ENCODE results near the gene ZNF273.

Gene ZNF273

GRCh38 chr7:64884085-64884912 lies 18.8 kb upstream of the ZNF273 start:
- H3K79me2 ChIP-seq (ENCODE audit: insufficient read depth, low read length) = no peaks in the 10 kb centered on the region
- H3K9me2 ChIP-seq (ENCODE audit: low read depth, low read length) = no peaks in the 10 kb centered on the region
- H3K4me3 ChIP-seq (ENCODE audit: low read depth, low read length, poor library complexity, severe bottlenecking) = no peak overlapping the region
- H3K9me3 ChIP-seq (ENCODE audit: low read length) = no peaks in the 10 kb centered on the region
- peaks cover 8% of the 10 kb centered on the region for H3K4me1 ChIP-seq (ENCODE audit: insufficient read depth, low read length, severe bottlenecking)
- H2AFZ ChIP-seq (ENCODE audit: low read length) = no peak overlapping the region
- no peaks in the 10 kb centered on the region for H3F3A ChIP-seq (ENCODE audit: insufficient read depth, low read length)
- H4K20me1 ChIP-seq (ENCODE audit: insufficient read depth, low read length) = no peaks in the 10 kb centered on the region
- TF ChIP-seq, protein P1, sequence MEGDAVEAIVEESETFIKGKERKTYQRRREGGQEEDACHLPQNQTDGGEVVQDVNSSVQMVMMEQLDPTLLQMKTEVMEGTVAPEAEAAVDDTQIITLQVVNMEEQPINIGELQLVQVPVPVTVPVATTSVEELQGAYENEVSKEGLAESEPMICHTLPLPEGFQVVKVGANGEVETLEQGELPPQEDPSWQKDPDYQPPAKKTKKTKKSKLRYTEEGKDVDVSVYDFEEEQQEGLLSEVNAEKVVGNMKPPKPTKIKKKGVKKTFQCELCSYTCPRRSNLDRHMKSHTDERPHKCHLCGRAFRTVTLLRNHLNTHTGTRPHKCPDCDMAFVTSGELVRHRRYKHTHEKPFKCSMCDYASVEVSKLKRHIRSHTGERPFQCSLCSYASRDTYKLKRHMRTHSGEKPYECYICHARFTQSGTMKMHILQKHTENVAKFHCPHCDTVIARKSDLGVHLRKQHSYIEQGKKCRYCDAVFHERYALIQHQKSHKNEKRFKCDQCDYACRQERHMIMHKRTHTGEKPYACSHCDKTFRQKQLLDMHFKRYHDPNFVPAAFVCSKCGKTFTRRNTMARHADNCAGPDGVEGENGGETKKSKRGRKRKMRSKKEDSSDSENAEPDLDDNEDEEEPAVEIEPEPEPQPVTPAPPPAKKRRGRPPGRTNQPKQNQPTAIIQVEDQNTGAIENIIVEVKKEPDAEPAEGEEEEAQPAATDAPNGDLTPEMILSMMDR (IDR thresholded peaks at IDR 0.05; ENCODE audit: low read length) = no peak
- TF ChIP-seq EZH2 (IDR thresholded peaks at IDR 0.05; ENCODE audit: borderline replicate concordance, low read length) = no peak
- no peaks in the 10 kb centered on the region; the same call in 1 of the 2 replicates for H3K36me3 ChIP-seq (ENCODE audit: insufficient read depth, low read length)
- no peak overlapping the region for H3K9ac ChIP-seq (ENCODE audit: low read length)
- no peak overlapping the region for H3K4me2 ChIP-seq (ENCODE audit: low read length)
- H3K27me3 ChIP-seq (ENCODE audit: insufficient read depth, low read length) = 0 out of 2 replicates have a peak, but pooled peaks cover 3% of the 10 kb centered on the region
- no peak overlapping the region for H3K27ac ChIP-seq (ENCODE audit: low read depth, low read length, poor library complexity, severe bottlenecking)

GRCh38 chr7:64884913-64885370 lies 18.1 kb upstream of the ZNF273 start:
- no peaks in the 10 kb centered on the region for H4K20me1 ChIP-seq (ENCODE audit: insufficient read depth, low read length)
- H3K9me2 ChIP-seq (ENCODE audit: low read depth, low read length) = no peaks in the 10 kb centered on the region
- no peak overlapping the region for H3K27ac ChIP-seq (ENCODE audit: low read depth, low read length, poor library complexity, severe bottlenecking)
- no peak overlapping the region for H3K4me2 ChIP-seq (ENCODE audit: low read length)
- H2AFZ ChIP-seq (ENCODE audit: low read length) = no peak overlapping the region
- TF ChIP-seq, protein P1 (IDR thresholded peaks at IDR 0.05; ENCODE audit: low read length) = no peak
- H3K79me2 ChIP-seq (ENCODE audit: insufficient read depth, low read length) = no peaks in the 10 kb centered on the region
- no peaks in the 10 kb centered on the region; the same call in 1 of the 2 replicates for H3K36me3 ChIP-seq (ENCODE audit: insufficient read depth, low read length)
- H3K9me3 ChIP-seq (ENCODE audit: low read length) = no peaks in the 10 kb centered on the region
- H3K27me3 ChIP-seq (ENCODE audit: insufficient read depth, low read length) = 0 out of 2 replicates have a peak, but pooled peaks cover 3% of the 10 kb centered on the region
- peaks cover 8% of the 10 kb centered on the region for H3K4me1 ChIP-seq (ENCODE audit: insufficient read depth, low read length, severe bottlenecking)
- no peaks in the 10 kb centered on the region for H3F3A ChIP-seq (ENCODE audit: insufficient read depth, low read length)
- H3K4me3 ChIP-seq (ENCODE audit: low read depth, low read length, poor library complexity, severe bottlenecking) = no peak overlapping the region
- no peak overlapping the region for H3K9ac ChIP-seq (ENCODE audit: low read length)

GRCh38 chr7:64885520-64886240 lies 17.4 kb upstream of the ZNF273 start:
- H3K36me3 ChIP-seq (ENCODE audit: insufficient read depth, low read length) = no peaks in the 10 kb centered on the region; the same call in 1 of the 2 replicates
- 0 out of 2 replicates have a peak, but pooled peaks cover 3% of the 10 kb centered on the region for H3K27me3 ChIP-seq (ENCODE audit: insufficient read depth, low read length)
- no peak overlapping the region for H3K9ac ChIP-seq (ENCODE audit: low read length)
- TF ChIP-seq, protein P1 (IDR thresholded peaks at IDR 0.05; ENCODE audit: low read length) = no peak
- no peak for TF ChIP-seq EZH2 (IDR thresholded peaks at IDR 0.05; ENCODE audit: borderline replicate concordance, low read length)
- no peaks in the 10 kb centered on the region for H3K9me2 ChIP-seq (ENCODE audit: low read depth, low read length)
- no peak overlapping the region for H3K4me2 ChIP-seq (ENCODE audit: low read length)
- H3K4me3 ChIP-seq (ENCODE audit: low read depth, low read length, poor library complexity, severe bottlenecking) = no peak overlapping the region
- no peak overlapping the region for H2AFZ ChIP-seq (ENCODE audit: low read length)
- no peaks in the 10 kb centered on the region for H3F3A ChIP-seq (ENCODE audit: insufficient read depth, low read length)
- no peaks in the 10 kb centered on the region for H3K9me3 ChIP-seq (ENCODE audit: low read length)
- no peaks in the 10 kb centered on the region for H4K20me1 ChIP-seq (ENCODE audit: insufficient read depth, low read length)
- H3K79me2 ChIP-seq (ENCODE audit: insufficient read depth, low read length) = no peaks in the 10 kb centered on the region
- no peak overlapping the region for H3K27ac ChIP-seq (ENCODE audit: low read depth, low read length, poor library complexity, severe bottlenecking)
- H3K4me1 ChIP-seq (ENCODE audit: insufficient read depth, low read length, severe bottlenecking) = peaks cover 8% of the 10 kb centered on the region
